GM23338 (cell line): ENCODE results near the gene TP53BP2. TPM values are rescaled to one million over a fixed set of nuclear protein-coding genes. Genes with fewer than 3 reads are reported as not detected.
"Not testable (repeated sequence)": the region's sequence is repeated elsewhere in the genome, so short reads cannot be mapped to it uniquely, and the experiment has no call there.

Source experiments
- ATAC-seq: fragments of 200-7000 bp; cut with Tn5 transposase; 3 replicates; pipeline ENCODE4 v1.9.1; 2020
- DNase-seq: peaks from one replicate; pipeline ENCODE4 v3.0.0-alpha.2; 2015; ENCODE audit warnings: low spot score
- H2AFZ ChIP-seq: fragments of 200-600 bp; sonication (generic); 2 replicates; pipeline ENCODE4 v1.8.0; 2016; ENCODE audit warnings: antibody characterized with exemption, mild to moderate bottlenecking, moderate library complexity
- H3F3A ChIP-seq: fragments of 200-600 bp; sonication (generic); replicated peaks from 2 replicates; pipeline ENCODE4 v1.8.0; 2017; ENCODE audit warnings: antibody characterized with exemption, mixed run types, low read depth
- H3K27ac ChIP-seq: fragments of 200-600 bp; sonication (generic); 2 replicates; pipeline ENCODE4 v1.6.1; 2016; ENCODE audit warnings: low read depth
- H3K27me3 ChIP-seq: fragments of 200-600 bp; sonication (generic); 2 replicates; pipeline ENCODE4 v1.8.0; 2016; ENCODE audit warnings: mild to moderate bottlenecking, mixed run types, moderate library complexity; ENCODE audit not compliant: insufficient read depth
- H3K36me3 ChIP-seq: fragments of 200-600 bp; sonication (generic); 2 replicates; pipeline ENCODE4 v1.8.0; 2016; ENCODE audit warnings: mild to moderate bottlenecking; ENCODE audit not compliant: insufficient read depth
- H3K4me1 ChIP-seq: fragments of 200-600 bp; sonication (generic); 2 replicates; pipeline ENCODE4 v1.8.0; 2016; ENCODE audit warnings: mild to moderate bottlenecking, moderate library complexity; ENCODE audit not compliant: insufficient read depth
- H3K4me2 ChIP-seq: fragments of 200-600 bp; sonication (generic); 2 replicates; pipeline ENCODE4 v1.7.1; 2017; ENCODE audit warnings: mixed run types
- H3K4me3 ChIP-seq: fragments of 200-600 bp; sonication (generic); 2 replicates; pipeline ENCODE4 v1.6.1; 2016; ENCODE audit warnings: mixed run types
- H3K79me2 ChIP-seq: fragments of 200-600 bp; sonication (generic); replicated peaks from 2 replicates; pipeline ENCODE4 v1.8.0; 2017; ENCODE audit warnings: mild to moderate bottlenecking; ENCODE audit not compliant: insufficient read depth
- H3K9me2 ChIP-seq: fragments of 200-600 bp; sonication (generic); 2 replicates; pipeline ENCODE4 v1.8.0; 2017; ENCODE audit not compliant: insufficient read depth
- H4K20me1 ChIP-seq: fragments of 200-600 bp; sonication (generic); replicated peaks from 2 replicates; pipeline ENCODE4 v1.8.0; 2017; ENCODE audit warnings: mild to moderate bottlenecking; ENCODE audit not compliant: insufficient read depth
- H3K27ac Mint-ChIP-seq: 2 replicates; pipeline ENCODE4 v1.8.0; 2020; ENCODE audit warnings: inconsistent platforms, mild to moderate bottlenecking, moderate library complexity, mixed read lengths
- H3K27me3 Mint-ChIP-seq: 3 replicates; pipeline ENCODE4 v1.8.0; 2022; ENCODE audit warnings: low read depth, mild to moderate bottlenecking, moderate library complexity, mixed read lengths, inconsistent platforms; ENCODE audit not compliant: insufficient read depth, poor library complexity
- H3K36me3 Mint-ChIP-seq: 3 replicates; pipeline ENCODE4 v1.8.0; 2021; ENCODE audit warnings: low read depth, mild to moderate bottlenecking, inconsistent platforms, moderate library complexity, mixed read lengths
- H3K4me1 Mint-ChIP-seq: 3 replicates; pipeline ENCODE4 v1.8.0; 2020; ENCODE audit warnings: mild to moderate bottlenecking, inconsistent platforms, mixed read lengths
- H3K4me3 Mint-ChIP-seq: 3 replicates; pipeline ENCODE4 v1.8.0; 2021; ENCODE audit warnings: moderate library complexity, mild to moderate bottlenecking, inconsistent platforms, mixed read lengths
- H3K9me3 Mint-ChIP-seq: 3 replicates; pipeline ENCODE4 v1.8.0; 2020; ENCODE audit warnings: moderate library complexity, mild to moderate bottlenecking, inconsistent platforms, mixed read lengths
- JUNB ChIP-seq: IDR thresholded peaks from one replicate; pipeline ENCODE4 v1.6.1; 2016; ENCODE audit warnings: antibody characterized with exemption; ENCODE audit not compliant: unreplicated experiment
- ZNF114 ChIP-seq: fragments of 250-450 bp; sonication (Bioruptor Pico); IDR thresholded peaks from 2 replicates; pipeline ENCODE4 v1.5.0; 2020; ENCODE audit warnings: mild to moderate bottlenecking, moderate library complexity
- polyA plus RNA-seq: library from polyadenylated mRNA; unstranded; fragments of >200 nt; fragmentation: Nextera tagmentation; extraction: Ambion mirVana; gene quantifications from 2 replicates; pipeline ENCODE4 v1.2.1, GENCODE V29; 2016
- total RNA-seq: library from RNA; depleted of rRNA; stranded (reverse); fragments of >200 nt; shearing (Covaris generic); gene quantifications from 2 replicates; pipeline ENCODE4 v1.2.3, GENCODE V29; 2014
- TF ChIP-seq, protein P1 (sequence below): fragments of 250-450 bp; sonication (Bioruptor Pico); IDR thresholded peaks from 2 replicates; pipeline ENCODE4 v1.5.0; 2020; ENCODE audit warnings: mild to moderate bottlenecking, moderate library complexity

The TP53BP2 gene
- total and polyA plus RNA-seq, 2 experiments from 2014 or later: 10.1 to 32.9 TPM

DNA sequence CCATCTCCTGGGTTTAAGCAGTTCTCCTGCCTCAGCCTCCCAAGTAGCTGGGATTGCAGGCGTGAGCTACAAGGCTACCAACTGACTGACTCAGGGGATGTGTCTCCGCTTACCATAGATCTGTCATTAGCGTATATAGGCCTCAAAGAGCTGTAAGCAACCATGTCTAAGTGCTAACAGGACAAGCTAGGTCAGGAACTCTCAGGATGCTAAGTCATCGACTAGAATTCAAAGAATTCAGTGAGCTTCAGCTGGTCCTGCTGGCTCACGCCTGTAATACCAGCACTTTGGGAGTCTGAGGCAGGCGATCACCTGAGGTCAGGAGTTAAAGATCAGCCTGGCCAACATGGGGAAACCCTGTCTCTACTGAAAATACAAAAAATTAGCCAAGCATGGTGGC is 103.9 kb downstream of the TP53BP2 start (continued):
- TF ChIP-seq, protein P1, sequence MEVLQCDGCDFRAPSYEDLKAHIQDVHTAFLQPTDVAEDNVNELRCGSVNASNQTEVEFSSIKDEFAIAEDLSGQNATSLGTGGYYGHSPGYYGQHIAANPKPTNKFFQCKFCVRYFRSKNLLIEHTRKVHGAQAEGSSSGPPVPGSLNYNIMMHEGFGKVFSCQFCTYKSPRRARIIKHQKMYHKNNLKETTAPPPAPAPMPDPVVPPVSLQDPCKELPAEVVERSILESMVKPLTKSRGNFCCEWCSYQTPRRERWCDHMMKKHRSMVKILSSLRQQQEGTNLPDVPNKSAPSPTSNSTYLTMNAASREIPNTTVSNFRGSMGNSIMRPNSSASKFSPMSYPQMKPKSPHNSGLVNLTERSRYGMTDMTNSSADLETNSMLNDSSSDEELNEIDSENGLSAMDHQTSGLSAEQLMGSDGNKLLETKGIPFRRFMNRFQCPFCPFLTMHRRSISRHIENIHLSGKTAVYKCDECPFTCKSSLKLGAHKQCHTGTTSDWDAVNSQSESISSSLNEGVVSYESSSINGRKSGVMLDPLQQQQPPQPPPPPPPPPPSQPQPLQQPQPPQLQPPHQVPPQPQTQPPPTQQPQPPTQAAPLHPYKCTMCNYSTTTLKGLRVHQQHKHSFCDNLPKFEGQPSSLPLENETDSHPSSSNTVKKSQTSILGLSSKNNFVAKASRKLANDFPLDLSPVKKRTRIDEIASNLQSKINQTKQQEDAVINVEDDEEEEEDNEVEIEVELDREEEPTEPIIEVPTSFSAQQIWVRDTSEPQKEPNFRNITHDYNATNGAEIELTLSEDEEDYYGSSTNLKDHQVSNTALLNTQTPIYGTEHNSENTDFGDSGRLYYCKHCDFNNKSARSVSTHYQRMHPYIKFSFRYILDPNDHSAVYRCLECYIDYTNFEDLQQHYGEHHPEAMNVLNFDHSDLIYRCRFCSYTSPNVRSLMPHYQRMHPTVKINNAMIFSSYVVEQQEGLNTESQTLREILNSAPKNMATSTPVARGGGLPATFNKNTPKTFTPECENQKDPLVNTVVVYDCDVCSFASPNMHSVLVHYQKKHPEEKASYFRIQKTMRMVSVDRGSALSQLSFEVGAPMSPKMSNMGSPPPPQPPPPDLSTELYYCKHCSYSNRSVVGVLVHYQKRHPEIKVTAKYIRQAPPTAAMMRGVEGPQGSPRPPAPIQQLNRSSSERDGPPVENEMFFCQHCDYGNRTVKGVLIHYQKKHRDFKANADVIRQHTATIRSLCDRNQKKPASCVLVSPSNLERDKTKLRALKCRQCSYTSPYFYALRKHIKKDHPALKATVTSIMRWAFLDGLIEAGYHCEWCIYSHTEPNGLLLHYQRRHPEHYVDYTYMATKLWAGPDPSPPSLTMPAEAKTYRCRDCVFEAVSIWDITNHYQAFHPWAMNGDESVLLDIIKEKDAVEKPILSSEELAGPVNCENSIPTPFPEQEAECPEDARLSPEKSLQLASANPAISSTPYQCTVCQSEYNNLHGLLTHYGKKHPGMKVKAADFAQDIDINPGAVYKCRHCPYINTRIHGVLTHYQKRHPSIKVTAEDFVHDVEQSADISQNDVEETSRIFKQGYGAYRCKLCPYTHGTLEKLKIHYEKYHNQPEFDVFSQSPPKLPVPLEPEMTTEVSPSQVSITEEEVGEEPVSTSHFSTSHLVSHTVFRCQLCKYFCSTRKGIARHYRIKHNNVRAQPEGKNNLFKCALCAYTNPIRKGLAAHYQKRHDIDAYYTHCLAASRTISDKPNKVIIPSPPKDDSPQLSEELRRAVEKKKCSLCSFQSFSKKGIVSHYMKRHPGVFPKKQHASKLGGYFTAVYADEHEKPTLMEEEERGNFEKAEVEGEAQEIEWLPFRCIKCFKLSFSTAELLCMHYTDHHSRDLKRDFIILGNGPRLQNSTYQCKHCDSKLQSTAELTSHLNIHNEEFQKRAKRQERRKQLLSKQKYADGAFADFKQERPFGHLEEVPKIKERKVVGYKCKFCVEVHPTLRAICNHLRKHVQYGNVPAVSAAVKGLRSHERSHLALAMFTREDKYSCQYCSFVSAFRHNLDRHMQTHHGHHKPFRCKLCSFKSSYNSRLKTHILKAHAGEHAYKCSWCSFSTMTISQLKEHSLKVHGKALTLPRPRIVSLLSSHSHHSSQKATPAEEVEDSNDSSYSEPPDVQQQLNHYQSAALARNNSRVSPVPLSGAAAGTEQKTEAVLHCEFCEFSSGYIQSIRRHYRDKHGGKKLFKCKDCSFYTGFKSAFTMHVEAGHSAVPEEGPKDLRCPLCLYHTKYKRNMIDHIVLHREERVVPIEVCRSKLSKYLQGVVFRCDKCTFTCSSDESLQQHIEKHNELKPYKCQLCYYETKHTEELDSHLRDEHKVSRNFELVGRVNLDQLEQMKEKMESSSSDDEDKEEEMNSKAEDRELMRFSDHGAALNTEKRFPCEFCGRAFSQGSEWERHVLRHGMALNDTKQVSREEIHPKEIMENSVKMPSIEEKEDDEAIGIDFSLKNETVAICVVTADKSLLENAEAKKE (CRISPR knock-in tag): no peak
- no peak for TF ChIP-seq ZNF114 (CRISPR knock-in tag)
- TF ChIP-seq JUNB: no peak

DNA sequence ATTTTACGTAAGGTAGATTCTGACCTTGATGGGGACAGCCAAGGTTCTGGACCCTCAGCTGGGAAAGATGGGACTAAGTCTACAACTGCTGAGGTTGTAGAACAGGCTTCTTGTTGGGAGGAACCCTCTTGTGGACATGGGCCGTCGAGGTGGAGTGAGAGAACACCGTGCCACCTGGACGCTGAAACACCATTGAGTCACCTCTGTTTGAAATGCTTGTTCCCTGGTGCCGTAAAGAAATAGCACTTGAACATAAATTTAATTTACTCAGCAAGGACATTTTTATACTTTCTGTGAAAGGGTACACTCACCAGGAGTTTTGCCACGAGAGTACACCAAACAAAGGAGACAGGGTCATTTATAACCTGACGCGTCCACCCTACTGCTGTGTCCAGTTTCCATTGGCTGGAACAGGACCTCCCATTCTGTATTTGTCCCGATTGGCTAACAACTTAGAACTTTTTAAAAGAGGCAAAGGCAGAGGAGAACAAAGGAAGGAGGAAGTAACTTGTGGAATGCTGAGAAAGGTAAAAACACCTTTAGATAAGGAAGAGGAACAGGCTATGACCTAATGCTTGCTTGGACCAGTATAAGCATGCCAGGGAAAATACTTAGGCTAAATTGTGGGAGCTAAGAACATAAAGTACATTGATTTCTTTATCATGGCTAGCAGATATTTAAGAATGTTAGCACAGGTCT is 105.6 kb downstream of the TP53BP2 start:
- H3K27ac ChIP-seq, H3K4me2 ChIP-seq, H2AFZ ChIP-seq, H3K9me3 Mint-ChIP-seq, H4K20me1 ChIP-seq, H3K4me3 ChIP-seq, H3K36me3 ChIP-seq, H3F3A ChIP-seq, H3K4me3 Mint-ChIP-seq, H3K79me2 ChIP-seq, H3K27me3 ChIP-seq, H3K27me3 Mint-ChIP-seq, H3K27ac Mint-ChIP-seq, ATAC-seq, H3K36me3 Mint-ChIP-seq, DNase-seq, H3K9me2 ChIP-seq, H3K4me1 ChIP-seq: not testable (repeated sequence)
- H3K4me1 Mint-ChIP-seq: peaks cover 12% of the 10 kb centered on the region
